Measurements from ENCODE around the gene RASL11A. TPM values are rescaled to one million over a fixed set of nuclear protein-coding genes. Genes with fewer than 3 reads are reported as not detected.
A peak's percentile ranks its signal among the peaks of the same experiment; 100 is the strongest.

The RASL11A gene
- total and polyA plus RNA-seq, 11 donors = 2.9 to 13.7 (median 5.4) TPM

- intact Hi-C loops (cut with DNase I) = loop anchor here in 3 of 10 donors (10.0 kb wide), 3 partner anchors 157 to 293 kb away; partner anchors contain the start of gene GTF3A (in 1 of the 3)
- H3K4me1 ChIP-seq = peaks cover 0 to 56% (median 26%) of the 10 kb centered on the region in 12 donors
- H3K27ac ChIP-seq = peak overlapping the region in 11 of 12 donors; percentile 3 to 66 (median 48)
- no peak overlapping the region for H3K4me3 ChIP-seq
- 77 to 91% (median 84%) methylated on average over 2 of the region's 2 CpGs for WGBS, 4 donors
- DNase-seq (no peak), ATAC-seq (no peak)
- TF ChIP-seq CTCF (IDR thresholded peaks at IDR 0.05) (no peak), POLR2A (IDR thresholded peaks at IDR 0.05) (no peak)
- H3K36me3 ChIP-seq = peaks cover 0 to 4% (median 0%) of the 10 kb centered on the region in 9 donors
- peaks cover 0 to 9% (median 0%) of the 10 kb centered on the region in 9 donors for H3K27me3 ChIP-seq
- H3K9me3 ChIP-seq = no peaks in the 10 kb centered on the region
Observed at GRCh38 chr13:27267596-27267995, 3.0 kb upstream of the RASL11A start.

GRCh38 chr13:27269114-27269665 lies 1.4 kb upstream of the RASL11A start:
- DNase-seq = no peak
- Histone ChIP-seq H3K36me3 (peaks cover 0 to 3% (median 0%) of the 10 kb centered on the region in 9 donors), H3K4me3 (no peak overlapping the region), H3K27me3 (peaks cover 0 to 9% (median 0%) of the 10 kb centered on the region in 9 donors), H3K27ac (no peak overlapping the region), H3K9me3 (no peaks in the 10 kb centered on the region), H3K4me1 (peaks cover 0 to 63% (median 32%) of the 10 kb centered on the region in 12 donors)
- ATAC-seq = no peak
- intact Hi-C loops (cut with DNase I) = loop anchor here in 3 of 10 donors (10.0 kb wide), 3 partner anchors 156 to 294 kb away; partner anchors contain the start of gene GTF3A (in 1 of the 3)
- no peak for TF ChIP-seq CTCF (IDR thresholded peaks at IDR 0.05)
- WGBS, 4 donors = 55 to 61% (median 58%) methylated on average over 2 of the region's 2 CpGs

GRCh38 chr13:27271570-27272096 lies 1.0 kb downstream of the RASL11A start:
- H3K4me1 ChIP-seq = peaks cover 0 to 48% (median 24%) of the 10 kb centered on the region in 12 donors
- WGBS, 4 donors = 50 to 62% (median 56%) methylated on average over 12 to 15 of the region's 15 CpGs
- no peak for DNase-seq
- peak overlapping the region; percentile 72 to 97 (median 90) for H3K27ac ChIP-seq
- H3K4me3 ChIP-seq = peak overlapping the region; percentile 49 to 96 (median 90)
- ATAC-seq = no peak
- H3K36me3 ChIP-seq = peaks cover 0 to 3% (median 0%) of the 10 kb centered on the region in 9 donors
- peaks cover 0 to 9% (median 0%) of the 10 kb centered on the region in 9 donors for H3K27me3 ChIP-seq
- no peak for TF ChIP-seq CTCF (IDR thresholded peaks at IDR 0.05)
- TF ChIP-seq POLR2A (IDR thresholded peaks at IDR 0.05) = no peak
- intact Hi-C loops (cut with DNase I) = loop anchor here in 4 of 10 donors (2.0 to 10.0 kb wide), 5 partner anchors 21 to 284 kb away; partner anchors contain the start of genes RPL21 (in 2 of the 4) and USP12 (in 1 of the 4)
- H3K9me3 ChIP-seq = no peaks in the 10 kb centered on the region

All from heart left ventricle (tissue), 16 donors.